Stimulated activated memory B cell treated with anti-CD40 and anti-IgM and Interleukin-4, amounts not matched to agents 10 μg/mL and 1 μg/mL and 100 μg/mL, for 72 hours (primary cell): ENCODE results near the gene DDN.

ENCODE experiments used
- ATAC-seq: fragments of 150-1000 bp; cut with Tn5 transposase; 2 replicates; pipeline ENCODE4 v1.10.0; 2021
- H3K27ac Mint-ChIP-seq: one replicate; pipeline ENCODE4 v1.8.0; 2022; ENCODE audit warnings: mild to moderate bottlenecking, mixed read lengths
- H3K27me3 Mint-ChIP-seq: one replicate; pipeline ENCODE4 v1.8.0; 2022; ENCODE audit warnings: mixed read lengths
- H3K36me3 Mint-ChIP-seq: one replicate; pipeline ENCODE4 v1.8.0; 2022; ENCODE audit warnings: mixed read lengths
- H3K4me1 Mint-ChIP-seq: one replicate; pipeline ENCODE4 v1.8.0; 2022; ENCODE audit warnings: mixed read lengths
- H3K4me3 Mint-ChIP-seq: one replicate; pipeline ENCODE4 v1.8.0; 2022; ENCODE audit warnings: mild to moderate bottlenecking, moderate library complexity, mixed read lengths
- H3K9me3 Mint-ChIP-seq: one replicate; pipeline ENCODE4 v1.8.0; 2022; ENCODE audit warnings: mixed read lengths

The DDN gene

DNA sequence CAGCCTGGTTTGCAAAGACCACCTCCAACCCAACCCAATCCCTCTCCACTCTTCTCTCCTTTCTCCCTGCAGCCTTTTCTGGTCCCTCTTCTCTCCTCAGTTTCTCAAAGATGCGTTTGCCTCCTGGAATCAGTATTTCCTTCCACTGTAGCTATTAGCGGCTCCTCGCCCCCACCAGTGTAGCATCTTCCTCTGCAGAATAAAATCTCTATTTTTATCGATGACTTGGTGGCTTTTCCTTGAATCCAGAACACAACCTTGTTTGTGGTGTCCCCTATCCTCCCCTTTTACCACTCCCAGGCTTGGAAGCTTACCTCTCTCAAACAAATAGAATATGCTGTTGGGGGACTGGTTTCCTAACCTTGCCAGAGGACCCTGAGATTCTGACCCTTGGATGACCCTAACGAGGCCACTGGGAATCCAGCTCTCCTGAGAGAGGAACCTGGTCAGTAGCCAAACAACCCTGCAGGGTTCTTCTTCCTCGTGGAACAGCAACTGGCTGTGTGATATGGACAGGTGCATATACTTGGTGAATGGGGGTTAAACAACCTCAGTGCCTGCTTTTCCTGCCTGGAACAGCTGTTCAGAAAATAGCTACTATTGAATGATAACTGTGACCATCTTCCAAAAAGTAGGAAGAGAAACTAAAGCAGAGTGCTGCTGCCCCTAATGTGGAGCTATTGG, 16.6 kb downstream of the DDN start:
- Mint-ChIP-seq H3K4me3 (peak overlapping the region; percentile 11), H3K27ac (peak overlapping the region; percentile 29), H3K36me3 (no peaks in the 10 kb centered on the region), H3K4me1 (peaks cover 56% of the 10 kb centered on the region), H3K9me3 (no peaks in the 10 kb centered on the region), H3K27me3 (peaks cover 65% of the 10 kb centered on the region)
- ATAC-seq, result no peak

DNA sequence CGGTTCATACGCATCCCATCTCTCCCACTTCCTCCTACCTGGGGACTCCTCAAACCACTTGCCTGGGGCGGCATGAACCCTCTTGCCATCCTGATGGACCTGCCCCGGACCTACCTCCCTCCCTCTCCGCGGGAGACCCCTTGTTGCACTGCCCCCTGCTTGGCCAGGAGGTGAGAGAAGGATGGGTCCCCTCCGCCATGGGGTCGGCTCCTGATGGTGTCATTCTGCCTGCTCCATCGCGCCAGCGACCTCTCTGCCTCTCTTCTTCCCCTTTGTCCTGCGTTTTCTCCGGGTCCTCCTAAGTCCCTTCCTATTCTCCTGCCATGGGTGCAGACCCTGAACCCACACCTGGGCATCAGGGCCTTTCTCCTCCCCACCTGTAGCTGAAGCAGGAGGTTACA, 17.4 kb downstream of the DDN start:
- H3K27ac Mint-ChIP-seq, result peak overlapping the region; percentile 29
- H3K36me3 Mint-ChIP-seq, result no peaks in the 10 kb centered on the region
- peaks cover 64% of the 10 kb centered on the region for H3K4me1 Mint-ChIP-seq
- H3K9me3 Mint-ChIP-seq, result no peaks in the 10 kb centered on the region
- H3K4me3 Mint-ChIP-seq, result peak overlapping the region; percentile 55
- no peak for ATAC-seq
- peaks cover 65% of the 10 kb centered on the region for H3K27me3 Mint-ChIP-seq

- ATAC-seq, result no peak
Measured at GRCh38 chr12:48980953-48981756, 18.0 kb downstream of the DDN start.

DNA sequence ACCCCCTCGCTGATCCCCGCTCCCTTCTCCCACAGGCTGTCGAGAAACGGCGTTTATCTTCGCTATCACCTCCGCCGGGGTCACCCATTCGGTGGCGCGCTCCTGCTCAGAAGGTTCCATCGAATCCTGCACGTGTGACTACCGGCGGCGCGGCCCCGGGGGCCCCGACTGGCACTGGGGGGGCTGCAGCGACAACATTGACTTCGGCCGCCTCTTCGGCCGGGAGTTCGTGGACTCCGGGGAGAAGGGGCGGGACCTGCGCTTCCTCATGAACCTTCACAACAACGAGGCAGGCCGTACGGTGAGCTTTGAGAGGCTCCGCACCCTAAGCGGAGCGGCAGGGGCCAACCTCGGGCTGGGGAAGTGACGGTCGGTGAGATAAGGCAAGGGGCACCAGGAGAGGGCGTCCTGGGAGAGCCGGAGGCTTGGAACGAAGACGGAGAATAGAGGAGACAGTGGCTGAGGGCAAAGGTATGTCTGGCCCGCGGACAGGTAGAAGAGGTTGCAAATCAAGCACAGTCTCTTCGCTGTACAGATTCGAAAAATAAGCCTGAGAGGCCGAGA, 18.7 kb downstream of the DDN start:
- peaks cover 56% of the 10 kb centered on the region for H3K4me1 Mint-ChIP-seq
- ATAC-seq, result no peak
- no peaks in the 10 kb centered on the region for H3K9me3 Mint-ChIP-seq
- H3K36me3 Mint-ChIP-seq, result no peaks in the 10 kb centered on the region
- peak overlapping the region; percentile 54 for H3K27ac Mint-ChIP-seq
- H3K27me3 Mint-ChIP-seq, result peaks cover 64% of the 10 kb centered on the region
- peak overlapping the region; percentile 78 for H3K4me3 Mint-ChIP-seq

More at GRCh38 chr12:48980953-48981756, 18.0 kb downstream of the DDN start:
- H3K27ac Mint-ChIP-seq, result peak overlapping the region; percentile 54
- no peaks in the 10 kb centered on the region for H3K36me3 Mint-ChIP-seq
- H3K9me3 Mint-ChIP-seq, result no peaks in the 10 kb centered on the region
- H3K4me1 Mint-ChIP-seq, result peaks cover 63% of the 10 kb centered on the region
- peaks cover 64% of the 10 kb centered on the region for H3K27me3 Mint-ChIP-seq
- peak overlapping the region; percentile 78 for H3K4me3 Mint-ChIP-seq

GRCh38 chr12:48979602-48980388, 19.4 kb downstream of the DDN start:
- Mint-ChIP-seq H3K27ac (peak overlapping the region; percentile 54), H3K27me3 (peaks cover 71% of the 10 kb centered on the region), H3K9me3 (no peaks in the 10 kb centered on the region), H3K4me3 (peak overlapping the region; percentile 78), H3K4me1 (peaks cover 56% of the 10 kb centered on the region), H3K36me3 (no peaks in the 10 kb centered on the region)
- no peak for ATAC-seq

- peaks cover 56% of the 10 kb centered on the region for H3K4me1 Mint-ChIP-seq
- no peaks in the 10 kb centered on the region for H3K9me3 Mint-ChIP-seq
- peak overlapping the region; percentile 54 for H3K27ac Mint-ChIP-seq
- ATAC-seq, result no peak
- peaks cover 79% of the 10 kb centered on the region for H3K27me3 Mint-ChIP-seq
- H3K36me3 Mint-ChIP-seq, result no peaks in the 10 kb centered on the region
- peak overlapping the region; percentile 78 for H3K4me3 Mint-ChIP-seq
Measured at GRCh38 chr12:48978741-48979601, 20.2 kb downstream of the DDN start.

DNA sequence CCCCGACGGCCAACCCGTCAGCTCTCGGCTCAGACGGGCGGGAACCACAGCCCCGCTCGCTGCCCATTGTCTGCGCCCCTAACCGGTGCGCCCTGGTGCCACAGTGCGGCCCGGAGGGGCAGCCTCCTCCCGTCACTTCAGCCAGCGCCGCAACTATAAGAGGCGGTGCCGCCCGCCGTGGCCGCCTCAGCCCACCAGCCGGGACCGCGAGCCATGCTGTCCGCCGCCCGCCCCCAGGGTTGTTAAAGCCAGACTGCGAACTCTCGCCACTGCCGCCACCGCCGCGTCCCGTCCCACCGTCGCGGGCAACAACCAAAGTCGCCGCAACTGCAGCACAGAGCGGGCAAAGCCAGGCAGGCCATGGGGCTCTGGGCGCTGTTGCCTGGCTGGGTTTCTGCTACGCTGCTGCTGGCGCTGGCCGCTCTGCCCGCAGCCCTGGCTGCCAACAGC, 20.9 kb downstream of the DDN start, which contains the start of gene WNT1:
Gene WNT1 (plus strand): TSS at position 32 of the 450 bp plus-strand sequence. CDS start 329 bp downstream, at position 361.
- H3K27ac Mint-ChIP-seq, result peak within 1 kb of the TSS; percentile 58

GRCh38 chr12:48977290-48978281, 21.6 kb downstream of the DDN start:
- Mint-ChIP-seq H3K27ac (peak overlapping the region; percentile 58), H3K27me3 (peaks cover 91% of the 10 kb centered on the region), H3K4me1 (peaks cover 65% of the 10 kb centered on the region), H3K36me3 (no peaks in the 10 kb centered on the region), H3K4me3 (peak overlapping the region; percentile 65), H3K9me3 (no peaks in the 10 kb centered on the region)
- ATAC-seq, result peak; percentile 82

More for the DNA sequence above, 20.9 kb downstream of the DDN start, which contains the start of gene WNT1:
- Mint-ChIP-seq H3K36me3 (no peaks in the 10 kb centered on the region), H3K9me3 (no peaks in the 10 kb centered on the region), H3K27me3 (peaks cover 86% of the 10 kb centered on the region), H3K4me3 (peak within 1 kb of the TSS; percentile 78), H3K4me1 (peaks cover 61% of the 10 kb centered on the region)
- no peak for ATAC-seq

DNA sequence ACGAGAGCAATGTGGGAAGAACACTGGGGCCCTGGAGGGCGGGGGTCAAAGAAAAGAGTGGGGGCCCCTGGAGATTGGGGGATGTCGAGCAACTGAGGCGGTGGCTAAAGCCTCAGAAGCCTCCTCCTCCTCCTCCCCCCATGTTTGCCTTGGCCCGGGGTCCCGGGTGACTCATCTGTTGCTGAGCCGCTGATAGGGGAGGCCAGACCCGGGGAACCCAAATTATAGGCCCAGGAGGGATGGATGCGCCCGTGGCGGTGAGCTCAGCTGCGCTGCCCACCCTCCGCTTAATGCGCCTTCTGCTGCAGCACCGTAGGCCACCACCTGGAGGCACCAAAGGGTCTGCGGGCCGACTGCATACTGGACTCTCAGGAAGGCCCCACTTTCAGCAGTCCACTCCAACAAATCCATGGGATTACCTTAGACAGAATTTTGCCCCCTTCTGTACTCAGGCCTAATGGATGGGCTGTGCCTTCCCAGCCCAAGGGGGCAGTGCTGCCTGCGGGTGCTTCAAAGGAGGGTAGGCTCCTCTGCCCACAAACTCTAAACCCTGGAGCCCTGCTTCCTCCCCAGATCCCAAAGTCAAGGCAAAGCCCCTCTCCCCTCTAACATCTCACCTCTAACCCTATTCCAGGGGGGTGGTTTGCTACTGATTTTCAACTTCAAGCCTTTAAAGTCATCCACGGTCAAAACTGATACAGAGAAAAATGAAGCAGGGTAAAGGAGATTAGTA, 25.1 kb downstream of the DDN start:
- ATAC-seq, result no peak
- Mint-ChIP-seq H3K4me1 (peaks cover 62% of the 10 kb centered on the region), H3K27ac (no peak overlapping the region), H3K9me3 (no peaks in the 10 kb centered on the region), H3K36me3 (no peaks in the 10 kb centered on the region), H3K27me3 (peaks cover 85% of the 10 kb centered on the region), H3K4me3 (no peak overlapping the region)

DNA sequence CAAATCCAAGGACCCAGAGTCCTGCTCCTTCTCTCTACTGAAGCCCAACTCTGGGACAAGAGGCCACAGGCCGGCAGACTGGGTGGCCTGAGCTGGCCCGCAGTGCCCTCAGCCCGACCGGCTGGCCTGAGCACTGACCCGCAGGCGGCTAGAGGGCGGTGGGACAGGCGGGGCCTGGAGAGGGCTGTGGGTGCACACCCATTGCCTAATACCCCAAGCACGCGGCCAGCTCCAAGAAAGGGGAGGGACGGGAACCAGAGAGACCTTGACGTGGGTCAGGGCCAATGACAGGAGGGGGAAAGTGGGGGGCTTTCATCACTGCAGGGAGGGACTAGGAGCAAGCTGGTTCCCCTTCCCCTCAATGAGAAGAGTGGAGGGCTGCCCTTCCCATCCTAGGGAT, 25.6 kb downstream of the DDN start:
- peaks cover 80% of the 10 kb centered on the region for H3K27me3 Mint-ChIP-seq
- H3K27ac Mint-ChIP-seq, result no peak overlapping the region
- no peaks in the 10 kb centered on the region for H3K9me3 Mint-ChIP-seq
- peaks cover 62% of the 10 kb centered on the region for H3K4me1 Mint-ChIP-seq
- no peak for ATAC-seq
- H3K4me3 Mint-ChIP-seq, result no peak overlapping the region
- H3K36me3 Mint-ChIP-seq, result no peaks in the 10 kb centered on the region

- H3K9me3 Mint-ChIP-seq, result no peaks in the 10 kb centered on the region
- no peak overlapping the region for H3K4me3 Mint-ChIP-seq
- peaks cover 78% of the 10 kb centered on the region for H3K27me3 Mint-ChIP-seq
- H3K4me1 Mint-ChIP-seq, result peaks cover 65% of the 10 kb centered on the region
- no peak overlapping the region for H3K27ac Mint-ChIP-seq
- ATAC-seq, result no peak
- no peaks in the 10 kb centered on the region for H3K36me3 Mint-ChIP-seq
Measured at GRCh38 chr12:48972952-48973483, 26.2 kb downstream of the DDN start.

DNA sequence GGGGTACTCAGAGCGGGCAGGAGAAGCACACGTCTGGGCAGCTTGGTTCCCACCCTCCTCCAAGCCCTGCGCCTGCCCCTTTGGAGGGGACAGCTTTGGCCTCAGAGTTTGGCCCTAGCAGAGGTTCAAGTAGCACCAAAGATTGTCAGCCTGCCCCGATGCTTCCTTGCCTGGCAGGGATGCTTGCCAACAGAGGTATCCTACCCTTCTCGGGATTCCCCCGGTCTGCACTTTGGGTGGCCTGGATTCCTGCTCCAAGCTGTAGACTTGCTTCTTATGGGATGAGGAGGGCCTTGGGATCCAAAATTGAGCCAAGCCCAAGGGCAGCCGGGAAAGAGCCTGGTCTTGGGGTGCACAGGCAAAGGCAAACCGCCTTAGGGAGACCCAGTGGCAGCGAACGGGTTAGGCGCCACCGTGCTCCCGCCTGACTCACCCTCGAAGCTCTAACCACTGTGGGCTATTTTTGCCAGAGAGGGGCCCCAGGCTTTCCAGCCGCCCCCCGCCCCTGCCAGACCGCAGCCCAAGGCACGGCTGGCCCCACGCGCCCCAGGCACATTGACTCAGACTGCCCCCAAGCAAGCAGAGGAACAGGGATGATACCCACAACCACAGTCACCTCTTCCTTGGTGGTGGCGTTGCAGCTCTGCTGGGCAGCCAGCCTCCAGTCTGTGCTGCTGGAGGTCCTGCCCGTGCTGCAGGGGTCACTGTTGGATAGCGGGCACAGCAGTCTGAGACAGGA, 26.8 kb downstream of the DDN start:
- Mint-ChIP-seq H3K27ac (no peak overlapping the region), H3K27me3 (peaks cover 72% of the 10 kb centered on the region), H3K9me3 (no peaks in the 10 kb centered on the region), H3K4me1 (peaks cover 59% of the 10 kb centered on the region), H3K36me3 (no peaks in the 10 kb centered on the region), H3K4me3 (peak overlapping the region; percentile 76)
- ATAC-seq, result no peak
